DOHH2 (cell line): ENCODE data around the gene ZSWIM6.

Source experiments
- H3F3A ChIP-seq: fragments of 200-600 bp; sonication (generic), shearing (Covaris generic); 2 replicates; pipeline ENCODE4 v1.6.0; 2016; ENCODE audit warnings: antibody characterized with exemption, mild to moderate bottlenecking; ENCODE audit not compliant: control insufficient read depth, insufficient read depth
- H3K27ac ChIP-seq: fragments of 200-600 bp; sonication (generic); 2 replicates; pipeline ENCODE4 v1.5.1; 2014; ENCODE audit warnings: low read depth, mild to moderate bottlenecking, low read length, moderate library complexity
- H3K27me3 ChIP-seq: fragments of 200-600 bp; sonication (generic); 2 replicates; pipeline ENCODE4 v1.6.1; 2014; ENCODE audit warnings: mild to moderate bottlenecking, low read length, mixed read lengths; ENCODE audit not compliant: control insufficient read depth
- H3K36me3 ChIP-seq: fragments of 200-600 bp; sonication (generic); 2 replicates; pipeline ENCODE4 v1.6.1; 2014; ENCODE audit warnings: mild to moderate bottlenecking, low read length, moderate library complexity, mixed read lengths; ENCODE audit not compliant: control insufficient read depth
- H3K4me1 ChIP-seq: fragments of 200-600 bp; sonication (generic); 2 replicates; pipeline ENCODE4 v1.6.1; 2014; ENCODE audit warnings: mild to moderate bottlenecking, low read length, mixed read lengths; ENCODE audit not compliant: control insufficient read depth
- H3K4me2 ChIP-seq: fragments of 200-600 bp; sonication (generic); 2 replicates; pipeline ENCODE4 v1.6.0; 2014; ENCODE audit warnings: mild to moderate bottlenecking, low read length, moderate library complexity
- H3K4me3 ChIP-seq: fragments of 200-600 bp; sonication (generic); 2 replicates; pipeline ENCODE4 v1.5.1; 2014; ENCODE audit warnings: mild to moderate bottlenecking, low read length, mixed read lengths
- H3K79me2 ChIP-seq: fragments of 200-600 bp; sonication (generic); 2 replicates; pipeline ENCODE4 v1.6.1; 2014; ENCODE audit warnings: mild to moderate bottlenecking, low read length, mixed read lengths; ENCODE audit not compliant: control insufficient read depth
- H3K9me2 ChIP-seq: fragments of 200-600 bp; sonication (generic); replicated peaks from 2 replicates; pipeline ENCODE4 v1.6.1; 2014; ENCODE audit warnings: mild to moderate bottlenecking, low read length, mixed read lengths; ENCODE audit not compliant: control insufficient read depth
- H3K9me3 ChIP-seq: fragments of 200-600 bp; sonication (generic); 2 replicates; pipeline ENCODE4 v1.6.1; 2014; ENCODE audit warnings: antibody characterized with exemption, low read length, mixed read lengths; ENCODE audit not compliant: control insufficient read depth, insufficient read depth
- H4K20me1 ChIP-seq: fragments of 200-600 bp; sonication (generic); 2 replicates; pipeline ENCODE4 v1.6.0; 2014; ENCODE audit warnings: low read depth, mild to moderate bottlenecking, antibody characterized with exemption, low read length, moderate library complexity; ENCODE audit not compliant: control insufficient read depth, insufficient read depth
- EZH2phosphoT487 ChIP-seq: fragments of 200-600 bp; sonication (generic); IDR thresholded peaks from 2 replicates; pipeline ENCODE4 v1.6.1; 2017; ENCODE audit warnings: borderline replicate concordance, mild to moderate bottlenecking, antibody characterized with exemption, low read length, moderate library complexity, mixed read lengths
- TF ChIP-seq, protein P1 (sequence below): fragments of 200-600 bp; sonication (generic); IDR thresholded peaks from one replicate; pipeline ENCODE4 v1.5.1; 2014; ENCODE audit warnings: antibody characterized with exemption, mild to moderate bottlenecking, low read depth, low read length; ENCODE audit not compliant: poor library complexity, severe bottlenecking

Gene ZSWIM6

DNA sequence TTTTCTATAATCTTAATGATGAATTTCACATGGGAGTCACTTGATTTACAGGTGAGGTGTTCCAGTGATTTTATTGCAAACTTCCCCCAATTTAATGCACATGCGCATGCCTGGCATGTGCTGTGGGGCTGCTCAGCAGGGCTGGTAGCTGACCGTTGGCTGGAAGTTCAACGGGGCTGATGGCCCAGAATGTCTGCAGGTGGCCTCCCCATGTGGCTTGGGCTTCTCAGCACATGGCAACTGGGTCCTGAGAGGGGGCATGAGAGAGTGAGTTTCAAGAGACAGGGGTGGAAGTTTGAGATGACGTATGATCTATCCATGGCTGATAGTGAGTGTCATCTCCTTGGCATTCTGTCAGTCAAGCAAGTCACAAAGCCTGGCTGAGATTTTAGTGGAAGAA is 259.8 kb downstream of the ZSWIM6 start:
- no peak overlapping the region for H3K4me2 ChIP-seq
- H4K20me1 ChIP-seq, result no peaks in the 10 kb centered on the region
- H3K9me3 ChIP-seq, result no peaks in the 10 kb centered on the region; the same call in 1 of the 2 replicates
- no peaks in the 10 kb centered on the region for H3K9me2 ChIP-seq
- no peaks in the 10 kb centered on the region for H3F3A ChIP-seq
- H3K79me2 ChIP-seq, result no peaks in the 10 kb centered on the region
- TF ChIP-seq EZH2phosphoT487, result no peak
- TF ChIP-seq, protein P1, sequence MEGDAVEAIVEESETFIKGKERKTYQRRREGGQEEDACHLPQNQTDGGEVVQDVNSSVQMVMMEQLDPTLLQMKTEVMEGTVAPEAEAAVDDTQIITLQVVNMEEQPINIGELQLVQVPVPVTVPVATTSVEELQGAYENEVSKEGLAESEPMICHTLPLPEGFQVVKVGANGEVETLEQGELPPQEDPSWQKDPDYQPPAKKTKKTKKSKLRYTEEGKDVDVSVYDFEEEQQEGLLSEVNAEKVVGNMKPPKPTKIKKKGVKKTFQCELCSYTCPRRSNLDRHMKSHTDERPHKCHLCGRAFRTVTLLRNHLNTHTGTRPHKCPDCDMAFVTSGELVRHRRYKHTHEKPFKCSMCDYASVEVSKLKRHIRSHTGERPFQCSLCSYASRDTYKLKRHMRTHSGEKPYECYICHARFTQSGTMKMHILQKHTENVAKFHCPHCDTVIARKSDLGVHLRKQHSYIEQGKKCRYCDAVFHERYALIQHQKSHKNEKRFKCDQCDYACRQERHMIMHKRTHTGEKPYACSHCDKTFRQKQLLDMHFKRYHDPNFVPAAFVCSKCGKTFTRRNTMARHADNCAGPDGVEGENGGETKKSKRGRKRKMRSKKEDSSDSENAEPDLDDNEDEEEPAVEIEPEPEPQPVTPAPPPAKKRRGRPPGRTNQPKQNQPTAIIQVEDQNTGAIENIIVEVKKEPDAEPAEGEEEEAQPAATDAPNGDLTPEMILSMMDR, result no peak
- no peaks in the 10 kb centered on the region for H3K36me3 ChIP-seq
- no peaks in the 10 kb centered on the region for H3K27me3 ChIP-seq
- no peak overlapping the region for H3K27ac ChIP-seq
- no peak overlapping the region for H3K4me3 ChIP-seq
- H3K4me1 ChIP-seq, result no peaks in the 10 kb centered on the region

DNA sequence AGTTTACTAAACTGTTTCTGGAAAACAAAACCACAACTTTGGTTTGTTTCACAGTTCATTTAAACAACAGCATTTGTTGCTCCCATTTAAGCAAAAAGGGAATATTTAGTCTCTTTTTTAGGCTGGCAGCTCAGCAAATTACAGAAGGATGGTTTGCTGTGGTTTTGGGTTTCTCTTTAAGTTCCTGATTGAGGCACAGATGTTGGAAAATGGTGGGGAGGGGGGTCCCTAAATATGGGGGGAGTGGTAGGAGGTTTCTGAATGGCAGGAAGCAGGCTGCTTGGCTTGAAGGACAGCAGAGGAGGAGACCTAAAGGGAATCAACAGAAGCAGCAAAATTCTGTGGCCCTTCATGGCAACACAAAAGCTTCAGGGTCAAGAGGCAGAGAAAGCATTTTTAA is 263.4 kb downstream of the ZSWIM6 start:
- Histone ChIP-seq H3K27me3 (peaks cover 4% of the 10 kb centered on the region; the same call in 1 of the 2 replicates), H3F3A (no peaks in the 10 kb centered on the region), H3K4me2 (no peak overlapping the region), H3K27ac (no peak overlapping the region), H4K20me1 (no peaks in the 10 kb centered on the region), H3K4me3 (no peak overlapping the region), H3K4me1 (no peaks in the 10 kb centered on the region), H3K9me3 (no peaks in the 10 kb centered on the region; the same call in 1 of the 2 replicates), H3K9me2 (no peaks in the 10 kb centered on the region), H3K36me3 (no peaks in the 10 kb centered on the region), H3K79me2 (no peaks in the 10 kb centered on the region)
- no peak for TF ChIP-seq EZH2phosphoT487
- TF ChIP-seq, protein P1, result no peak
